Panc1 (cell line): ENCODE measurements around the gene MACROD2. TPM values are rescaled to one million over a fixed set of nuclear protein-coding genes. Genes with fewer than 3 reads are reported as not detected.

Experiments
- ATAC-seq: fragments of 200-7000 bp; cut with Tn5 transposase; 2 replicates; pipeline ENCODE4 v1.9.1; 2020; ENCODE audit warnings: mild to moderate bottlenecking, moderate library complexity
- BruUV-seq: library from RNA; stranded (reverse); fragments of 400-500 nt; replicated peaks from 2 replicates; lab custom pipeline; 2021; lab: Mats Ljungman, UMichigan
- CTCF ChIA-PET: fragments of 300-600 bp; sonication (Branson Sonifier 250); formaldehyde crosslinking; loops from one replicate; lab custom pipeline; 2022; ENCODE audit warnings: antibody characterized with exemption; lab: Charles Lee
- POLR2A ChIA-PET: fragments of 300-600 bp; sonication (Branson Sonifier 250); formaldehyde crosslinking; loops from one replicate; lab custom pipeline; 2022; ENCODE audit warnings: antibody characterized with exemption; lab: Charles Lee
- DNase-seq: peaks from one replicate; pipeline ENCODE4 v3.0.0-alpha.2; 2010; ENCODE audit warnings: low read depth, low spot score
- H3K27ac ChIP-seq: 2 replicates; pipeline ENCODE4 v1.5.1; 2011; ENCODE audit warnings: mild to moderate bottlenecking, low read length, inconsistent platforms
- H3K27me3 ChIP-seq: fragments of 200-500 bp; sonication (Bioruptor generic); 2 replicates; pipeline ENCODE4 v1.6.0; 2014; ENCODE audit warnings: low read length, inconsistent platforms; ENCODE audit not compliant: control insufficient read depth, insufficient read depth
- H3K36me3 ChIP-seq: fragments of 200-500 bp; sonication (Bioruptor generic); 2 replicates; pipeline ENCODE4 v1.5.1; 2014; ENCODE audit warnings: inconsistent platforms, mild to moderate bottlenecking, low read length, moderate library complexity; ENCODE audit not compliant: control insufficient read depth, insufficient read depth
- H3K4me1 ChIP-seq: 2 replicates; pipeline ENCODE4 v1.5.1; 2011; ENCODE audit warnings: inconsistent platforms, mild to moderate bottlenecking, low read length, moderate library complexity; ENCODE audit not compliant: control insufficient read depth, insufficient read depth
- H3K4me3 ChIP-seq, 2 experiments: 2 replicates each; pipeline ENCODE4 v1.5.1; 2011 to 2012; ENCODE audit warnings: low read depth in 2 of 2, low read length in 2 of 2, mild to moderate bottlenecking in 2 of 2, inconsistent platforms in 1 of 2, moderate library complexity in 1 of 2
- H3K9me3 ChIP-seq: fragments of 200-500 bp; sonication (Bioruptor generic); 2 replicates; pipeline ENCODE4 v1.5.1; 2014; ENCODE audit warnings: low read depth, mild to moderate bottlenecking, inconsistent platforms, low read length, moderate library complexity; ENCODE audit not compliant: control insufficient read depth, insufficient read depth
- CTCF ChIP-seq: fragments of 450-650 bp; IDR thresholded peaks from 2 replicates; pipeline ENCODE4 v1.5.1; 2017; ENCODE audit warnings: mild to moderate bottlenecking
- POLR2AphosphoS5 ChIP-seq: IDR thresholded peaks from 2 replicates; pipeline ENCODE4 v1.6.1; 2012; ENCODE audit warnings: mild to moderate bottlenecking, low read depth, low read length, moderate library complexity
- REST ChIP-seq, 2 experiments: IDR thresholded peaks; 2 replicates each; pipeline ENCODE4 v1.6.1; 2011 to 2012; ENCODE audit warnings: low read depth in 2 of 2, control low read depth in 1 of 2, low read length in 1 of 2, mild to moderate bottlenecking in 1 of 2, moderate library complexity in 1 of 2; ENCODE audit not compliant: insufficient read depth in 1 of 2
- SIN3A ChIP-seq: IDR thresholded peaks from 2 replicates; pipeline ENCODE4 v1.6.1; 2012; ENCODE audit warnings: low read depth, mild to moderate bottlenecking, low read length, moderate library complexity, borderline replicate concordance; ENCODE audit not compliant: insufficient read depth
- TCF7L2 ChIP-seq: IDR thresholded peaks from 2 replicates; pipeline ENCODE4 v1.6.1; 2011; ENCODE audit warnings: mild to moderate bottlenecking, low read depth, low read length, inconsistent platforms
- in situ Hi-C: cut with HindIII; loops from 2 replicates; pipeline ENCODE4 v1.10.0; 2016; ENCODE audit warnings: low sequenced_read_pairs, low pct_unique_long_range_greater_than_20kb
- intact Hi-C: fragments of 100-400 bp; cut with micrococcal nuclease; formaldehyde crosslinking; loops from one replicate; pipeline ENCODE4 v1.10.0; 2022; ENCODE audit not compliant: unreplicated experiment
- total RNA-seq: library from RNA; stranded (reverse); gene quantifications from one replicate; pipeline ENCODE4 v1.2.1, GENCODE V29; 2021; ENCODE audit not compliant: unreplicated experiment

Gene MACROD2
- total RNA-seq, 1 experiment from 2014 or later = 1.2 TPM

GRCh38 chr20:16100111-16100510 lies 2104.8 kb downstream of the MACROD2 start:
- no TSS peak for BruUV-seq
- Histone ChIP-seq H3K4me1 (no peaks in the 10 kb centered on the region), H3K4me3 (no peak overlapping the region), H3K36me3 (no peaks in the 10 kb centered on the region), H3K9me3 (no peaks in the 10 kb centered on the region), H3K27me3 (no peaks in the 10 kb centered on the region), H3K27ac (no peak overlapping the region)
- in situ Hi-C loops (no loop called here), intact Hi-C loops (no loop called here)
- no peak for TF ChIP-seq POLR2AphosphoS5
- no peak for TF ChIP-seq CTCF
- TF ChIP-seq TCF7L2 = no peak
- no peak for TF ChIP-seq SIN3A
- TF ChIP-seq REST (IDR thresholded peaks at IDR 0.05; ENCODE audit: insufficient read depth in 1 of 2, low read depth in 2 of 2, low read length in 1 of 2) = no peak
- POLR2A ChIA-PET = no interaction called here
- ATAC-seq = no peak
- CTCF ChIA-PET = no interaction called here
- no peak for DNase-seq

GRCh38 chr20:16100767-16101166 lies 2105.5 kb downstream of the MACROD2 start:
- Histone ChIP-seq H3K27ac (no peak overlapping the region), H3K27me3 (no peaks in the 10 kb centered on the region), H3K4me1 (no peaks in the 10 kb centered on the region), H3K36me3 (no peaks in the 10 kb centered on the region), H3K4me3 (no peak overlapping the region), H3K9me3 (no peaks in the 10 kb centered on the region)
- TF ChIP-seq POLR2AphosphoS5 (no peak), REST (IDR thresholded peaks at IDR 0.05; ENCODE audit: insufficient read depth in 1 of 2, low read depth in 2 of 2, low read length in 1 of 2) (no peak), TCF7L2 (no peak), SIN3A (no peak), CTCF (no peak)
- intact Hi-C loops (no loop called here), in situ Hi-C loops (no loop called here)
- no peak for ATAC-seq
- no TSS peak for BruUV-seq
- ChIA-PET POLR2A (no interaction called here), CTCF (no interaction called here)
- no peak for DNase-seq

Other genes starting within 250 kb of the MACROD2 start
- 26.4 TPM for gene ESF1, start 210.6 kb upstream of the MACROD2 start, total RNA-seq
- gene NDUFAF5, start 210.5 kb upstream of the MACROD2 start, total RNA-seq = 23.0 TPM
- not detected for gene SEL1L2, start 4.9 kb upstream of the MACROD2 start, total RNA-seq